Measurements from ENCODE around the gene ANKLE2.
"Not testable (repeated sequence)": the region's sequence is repeated elsewhere in the genome, so short reads cannot be mapped to it uniquely, and the experiment has no call there.

The ANKLE2 gene

DNA sequence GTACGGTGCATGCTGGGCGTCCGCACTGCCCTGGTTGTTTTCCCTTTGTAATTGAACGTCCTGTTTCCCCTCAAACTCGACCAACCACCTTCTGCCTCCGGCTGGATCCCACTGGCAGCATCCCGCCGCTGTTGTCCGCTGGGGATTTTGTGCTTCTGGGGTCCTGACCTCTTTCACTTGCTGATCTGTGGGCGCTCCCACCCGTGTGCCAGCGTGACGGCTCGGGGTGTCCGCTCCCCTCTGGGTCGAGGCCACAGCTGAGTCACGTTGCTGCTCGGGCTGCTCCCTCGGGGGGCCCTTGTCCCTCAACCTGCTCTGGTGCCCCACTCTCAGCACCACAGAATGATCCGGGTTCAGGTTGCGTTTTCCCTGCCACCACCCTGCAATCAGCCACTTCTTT lies 43.0 kb downstream of the ANKLE2 start:
- no peak for DNase-seq

GRCh38 chr12:132717531-132718387 lies 43.9 kb downstream of the ANKLE2 start:
- DNase-seq: no peak

DNA sequence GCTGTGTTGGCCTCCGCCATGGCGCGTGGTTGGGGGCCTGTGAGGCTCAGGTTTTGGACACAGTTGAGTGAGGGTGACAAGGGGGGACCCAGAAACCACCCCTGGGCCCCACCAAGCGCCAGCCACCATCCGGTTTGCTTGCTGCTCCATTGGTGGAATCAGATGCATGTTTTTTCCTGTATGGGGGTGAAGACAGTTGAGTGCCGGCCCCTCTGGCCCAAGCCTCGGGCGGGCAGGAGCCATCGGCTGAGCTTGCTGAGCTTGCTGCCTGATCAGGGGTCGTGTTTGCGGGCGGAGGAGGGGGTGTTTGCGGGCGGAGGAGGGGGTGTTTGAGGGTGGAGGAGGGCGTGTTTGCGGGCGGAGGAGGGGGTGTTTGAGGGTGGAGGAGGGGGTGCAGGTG lies 44.6 kb downstream of the ANKLE2 start:
- DNase-seq: no peak

GRCh38 chr12:132716356-132716755 lies 45.3 kb downstream of the ANKLE2 start:
- no peak for DNase-seq

GRCh38 chr12:132715874-132716273 lies 45.8 kb downstream of the ANKLE2 start:
- DNase-seq: no peak

- DNase-seq: no peak
Observed at GRCh38 chr12:132713123-132713522, 48.5 kb downstream of the ANKLE2 start.

GRCh38 chr12:132711080-132711843 lies 50.4 kb downstream of the ANKLE2 start:
- peak in 1 of 2 experiments; percentile 15 for DNase-seq

- DNase-seq: peak; percentile 68 to 92
Observed at GRCh38 chr12:132710405-132711079, 51.1 kb downstream of the ANKLE2 start, which contains the start of gene PGAM5. Gene PGAM5, plus strand, starts transcription at chr12:132710842. Its CDS starts 35 bp downstream, at chr12:132710877.

DNA sequence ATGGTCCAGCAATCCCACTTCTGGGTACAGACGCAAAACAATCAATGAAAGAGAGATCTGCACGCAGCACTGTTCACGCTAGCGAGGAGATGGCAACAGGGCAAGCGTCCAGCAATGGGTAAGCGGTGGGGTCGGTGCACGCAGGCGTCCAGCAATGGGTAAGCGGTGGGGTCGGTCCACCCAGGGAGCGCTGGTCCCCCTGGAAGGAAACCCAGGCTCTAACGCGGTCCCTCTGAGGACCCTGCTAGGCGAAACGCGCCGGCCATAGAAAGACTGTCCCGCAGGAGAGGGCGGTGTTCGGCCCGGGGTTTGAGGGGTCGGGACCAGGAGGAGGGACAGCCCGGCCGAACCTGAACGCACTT lies 51.6 kb downstream of the ANKLE2 start:
- no peak for DNase-seq

DNA sequence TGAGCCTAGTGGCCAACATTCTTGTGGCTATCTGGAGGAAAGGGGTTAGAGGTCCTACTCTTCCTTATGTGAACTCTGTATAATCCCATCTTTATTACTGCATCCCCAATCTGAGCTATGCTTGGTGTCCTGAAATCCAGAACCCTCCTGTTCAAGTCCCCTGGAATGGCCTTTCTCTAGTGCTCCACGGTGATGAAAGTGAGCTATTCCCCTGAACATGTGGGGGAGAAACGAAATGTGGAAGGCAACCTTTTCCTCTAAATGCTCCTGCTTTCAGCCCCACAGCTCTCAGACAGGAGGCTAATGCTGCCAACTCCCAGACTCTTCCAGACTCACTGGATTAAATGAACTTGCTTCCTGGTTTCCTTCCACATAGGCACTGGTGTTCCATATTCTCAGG lies 53.5 kb downstream of the ANKLE2 start:
- no peak for DNase-seq

- DNase-seq: no peak
Observed at GRCh38 chr12:132707241-132707640, 54.4 kb downstream of the ANKLE2 start.

DNA sequence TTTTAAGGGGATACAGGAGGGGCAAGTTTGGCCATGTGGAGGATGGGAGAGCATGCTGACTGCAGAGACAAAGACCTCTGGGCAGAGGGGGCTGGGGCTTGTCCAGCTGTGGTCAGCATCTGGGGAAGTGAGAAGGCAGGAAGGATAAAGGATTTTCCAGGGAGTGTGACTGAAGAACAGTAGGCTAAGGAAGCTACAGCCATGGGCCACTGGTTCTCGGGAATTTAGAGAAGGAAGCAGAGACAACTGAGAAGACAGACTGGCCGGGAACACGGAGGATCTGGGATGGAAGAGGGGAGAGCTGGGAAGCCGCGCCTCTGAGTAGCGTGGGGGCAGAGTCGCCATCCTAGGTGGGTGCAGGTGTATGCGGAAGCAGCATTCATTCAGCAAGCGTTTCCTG lies 58.0 kb downstream of the ANKLE2 start:
- DNase-seq: no peak

DNA sequence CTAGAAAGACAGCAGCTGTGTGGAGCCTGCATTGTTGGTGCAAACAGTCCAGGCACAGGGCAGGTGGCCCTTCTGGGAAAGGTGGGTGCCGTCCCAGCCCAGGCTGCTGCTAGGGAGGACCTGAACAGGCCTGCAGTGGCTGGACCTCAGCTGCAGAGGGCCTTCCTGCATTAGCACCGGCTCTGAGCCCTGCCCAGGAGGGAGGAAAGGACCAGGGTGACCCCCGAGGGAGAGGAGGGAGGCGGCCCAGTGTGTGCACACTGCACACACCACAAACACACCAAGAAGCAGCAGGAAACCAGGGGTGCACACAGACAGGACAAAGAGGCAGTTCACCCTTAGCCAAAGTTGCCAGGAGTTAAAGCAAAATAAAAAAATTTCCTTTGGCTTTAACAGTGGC lies 59.0 kb downstream of the ANKLE2 start:
- DNase-seq: no peak

DNA sequence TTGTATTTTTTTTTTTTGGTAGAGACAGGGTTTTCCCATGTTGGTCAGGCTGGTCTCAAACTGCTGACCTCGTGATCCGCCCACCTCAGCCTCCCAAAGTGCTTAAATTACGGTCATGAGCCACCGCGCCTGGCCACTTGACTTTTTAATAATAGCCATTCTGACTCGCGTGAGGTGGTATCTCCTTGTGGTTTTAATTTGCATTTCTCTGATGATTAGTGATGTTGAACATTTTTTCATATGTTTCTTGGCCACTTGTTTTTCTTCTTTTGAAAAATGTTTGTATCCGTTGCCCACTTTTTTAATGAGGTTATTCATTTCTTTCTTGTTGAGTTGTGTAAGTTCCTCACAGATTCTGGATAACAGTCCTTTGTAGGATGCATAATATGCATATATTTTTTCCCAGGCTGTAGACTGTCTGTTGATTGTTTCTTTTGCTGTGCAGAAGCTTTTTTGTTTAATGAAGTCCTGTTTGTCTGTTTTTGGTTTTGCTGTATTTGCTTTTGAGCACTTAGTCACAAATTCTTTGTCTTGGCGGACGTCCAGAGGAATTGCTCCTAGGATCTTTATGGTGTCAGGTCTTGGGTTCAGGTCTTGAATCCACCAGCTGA lies 61.3 kb downstream of the ANKLE2 start:
- no peak for DNase-seq

- DNase-seq: no peak
Observed at GRCh38 chr12:132698341-132698740, 63.3 kb downstream of the ANKLE2 start.

DNA sequence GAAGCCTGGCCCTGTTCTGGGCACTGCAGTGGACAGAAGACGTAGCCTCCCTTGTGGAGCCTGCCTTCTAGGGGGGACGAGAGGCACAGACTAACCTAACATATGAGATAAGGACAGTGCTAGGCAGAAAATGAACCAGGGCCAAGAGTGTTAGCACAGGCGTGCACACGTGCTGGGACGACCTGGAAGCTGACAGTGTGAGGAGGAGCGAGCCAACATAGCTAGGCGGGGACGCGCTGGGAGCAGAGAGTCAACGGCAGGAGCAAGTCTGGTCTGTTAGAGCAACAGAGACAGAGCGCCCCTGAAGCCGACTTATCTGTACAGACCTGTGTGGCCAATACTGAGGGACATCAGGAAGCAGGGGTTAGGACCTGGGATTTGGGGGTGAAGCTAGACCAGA lies 66.2 kb downstream of the ANKLE2 start:
- DNase-seq: no peak

DNA sequence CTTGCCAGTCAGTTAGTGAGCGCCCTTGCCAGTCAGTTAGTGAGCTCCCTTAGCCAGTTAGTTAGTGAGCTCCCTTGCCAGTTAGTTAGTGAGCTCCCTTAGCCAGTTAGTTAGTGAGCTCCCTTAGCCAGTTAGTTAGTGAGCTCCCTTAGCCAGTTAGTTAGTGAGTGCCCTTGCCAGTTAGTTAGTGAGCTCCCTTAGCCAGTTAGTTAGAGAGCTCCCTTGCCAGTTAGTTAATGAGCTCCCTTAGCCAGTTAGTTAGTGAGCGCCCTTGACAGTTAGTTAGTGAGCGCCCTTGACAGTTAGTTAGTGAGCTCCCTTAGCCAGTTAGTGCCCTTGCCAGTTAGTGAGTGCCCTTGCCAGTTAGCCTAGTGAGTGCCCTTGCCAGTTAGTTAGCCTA lies 66.7 kb downstream of the ANKLE2 start:
- not testable (repeated sequence) for DNase-seq

DNA sequence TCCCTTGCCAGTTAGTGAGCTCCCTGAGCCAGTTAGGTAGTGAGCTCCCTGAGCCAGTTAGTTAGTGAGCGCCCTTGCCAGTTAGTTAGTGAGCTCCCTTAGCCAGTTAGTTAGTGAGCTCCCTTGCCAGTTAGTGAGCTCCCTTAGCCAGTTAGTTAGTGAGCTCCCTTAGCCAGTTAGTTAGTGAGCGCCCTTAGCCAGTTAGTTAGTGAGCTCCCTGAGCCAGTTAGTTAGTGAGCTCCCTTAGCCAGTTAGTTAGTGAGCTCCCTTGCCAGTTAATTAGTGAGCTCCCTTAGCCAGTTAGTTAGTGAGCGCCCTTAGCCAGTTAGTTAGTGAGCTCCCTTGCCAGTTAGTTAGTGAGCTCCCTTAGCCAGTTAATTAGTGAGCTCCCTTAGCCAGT lies 69.6 kb downstream of the ANKLE2 start:
- not testable (repeated sequence) for DNase-seq

GRCh38 chr12:132690112-132690511 lies 71.5 kb downstream of the ANKLE2 start:
- DNase-seq: no peak

DNA sequence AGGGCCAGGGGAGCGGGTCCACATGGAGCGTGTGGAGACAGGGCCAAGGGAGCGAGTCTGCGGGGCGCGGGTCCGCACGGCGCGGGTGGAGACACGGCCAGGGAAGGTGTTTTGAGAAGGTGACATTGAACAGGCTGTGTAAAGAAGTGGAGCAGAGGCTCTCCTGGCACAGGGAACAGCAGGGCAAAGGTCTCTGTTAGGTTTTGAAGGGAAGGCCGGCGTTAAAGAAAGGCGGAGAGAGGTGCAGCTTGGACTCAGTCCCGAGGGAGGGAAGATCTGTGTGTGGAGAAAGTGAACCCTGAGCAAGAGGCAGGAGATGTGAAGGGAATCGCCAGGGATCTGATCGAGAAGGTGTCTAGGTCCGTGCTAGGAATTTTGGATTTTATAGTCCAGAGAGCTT lies 72.4 kb downstream of the ANKLE2 start:
- DNase-seq: no peak

DNA sequence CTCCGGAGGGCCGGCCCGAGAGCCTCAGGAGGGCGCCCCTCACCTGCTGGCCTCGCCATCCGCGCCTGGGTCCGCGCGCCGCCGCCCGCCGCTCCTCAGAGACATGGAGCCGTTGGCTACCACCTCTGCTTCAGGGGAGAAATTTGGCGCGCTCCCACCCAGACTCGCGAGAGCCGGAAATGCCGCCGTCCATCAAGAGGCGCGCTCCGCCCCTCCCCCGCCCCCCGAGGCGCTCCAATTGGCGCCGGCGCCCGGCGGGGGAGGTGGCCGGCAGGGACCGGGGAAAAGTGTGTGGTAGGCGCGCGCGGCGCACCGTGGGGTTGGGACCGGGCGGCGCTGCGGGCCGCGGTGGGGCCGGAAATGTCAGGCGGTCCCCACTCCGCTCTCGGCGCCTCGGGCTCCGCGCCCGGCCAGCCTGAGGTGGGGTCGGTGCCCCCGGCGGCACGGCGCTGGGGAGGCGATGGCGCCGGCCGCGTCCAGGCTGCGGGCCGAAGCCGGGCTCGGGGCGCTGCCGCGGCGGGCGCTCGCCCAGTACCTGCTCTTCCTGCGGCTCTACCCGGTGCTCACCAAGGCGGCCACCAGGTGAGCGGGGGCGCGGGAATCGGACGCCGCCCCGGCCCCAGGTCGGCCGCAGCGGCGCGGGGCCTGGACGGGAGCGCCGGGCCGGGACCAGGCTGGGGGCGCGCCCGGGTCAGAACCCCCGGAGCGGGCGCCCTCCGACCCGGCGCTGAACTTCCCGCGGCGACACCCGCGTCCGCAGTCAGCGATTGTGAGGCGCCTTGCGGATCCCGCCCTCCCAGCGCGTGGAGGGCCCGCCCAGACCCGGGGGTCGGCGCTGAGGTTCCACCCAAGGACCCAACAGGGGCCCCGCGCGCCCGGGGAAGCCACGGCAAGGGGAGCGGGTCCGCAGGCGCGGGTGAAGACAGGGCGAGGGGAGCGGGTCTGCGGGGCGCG lies 74.1 kb downstream of the ANKLE2 start, which contains the start of the genes POLE and PXMP2:
TSS of gene POLE (minus strand) at position 132 of the 954 bp plus-strand sequence. CDS start at position 105, 27 bp downstream.
TSS of gene PXMP2 (plus strand) at position 377 of the 954 bp plus-strand sequence. CDS start at position 461, 84 bp downstream.
- DNase-seq: peak; percentile 93 to 98

- DNase-seq: no peak
Observed at GRCh38 chr12:132686825-132687210, 74.8 kb downstream of the ANKLE2 start.
